HG02884 (cell line): ENCODE measurements around the gene ENDOU.

Experiments
- ATAC-seq: cut with Tn5 transposase; IDR thresholded peaks from one replicate; pipeline ENCODE4 v1.9.1; 2021; ENCODE audit warnings: mild to moderate bottlenecking, moderate library complexity; ENCODE audit not compliant: unreplicated experiment

Gene ENDOU

DNA sequence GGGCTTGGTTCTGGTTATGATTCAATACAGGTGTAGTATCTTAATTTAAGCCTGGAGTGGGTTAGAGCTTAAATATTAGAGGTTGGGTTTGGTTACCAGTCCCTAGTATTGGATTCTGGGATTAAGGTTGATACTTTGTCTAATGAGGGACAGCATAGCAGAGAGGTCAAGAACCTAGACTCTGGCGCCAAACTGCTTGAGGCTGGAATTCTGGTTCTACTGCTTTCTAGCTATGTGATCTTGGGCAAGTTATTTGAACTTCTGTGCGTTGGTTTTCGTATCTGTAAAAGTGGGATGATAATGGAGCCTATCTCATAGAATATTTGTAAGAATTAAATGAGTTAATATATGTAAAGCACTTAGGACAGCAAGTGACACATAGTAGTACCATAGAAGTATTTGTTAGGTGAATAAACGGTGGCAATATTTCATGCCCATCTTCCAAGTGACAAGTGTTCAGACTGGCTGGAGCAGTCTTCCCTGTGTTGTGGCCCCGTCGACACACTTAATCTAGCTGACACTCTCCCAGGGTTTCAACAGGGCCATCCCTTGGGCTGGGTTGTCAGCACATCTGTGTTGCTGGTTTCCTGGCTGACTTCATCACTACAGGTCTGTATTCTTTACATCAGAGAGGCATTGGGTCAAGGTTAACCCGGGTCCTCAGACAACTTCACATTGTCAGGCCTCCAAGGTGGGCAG lies 3.0 kb downstream of the ENDOU start:
- ATAC-seq, result no peak

DNA sequence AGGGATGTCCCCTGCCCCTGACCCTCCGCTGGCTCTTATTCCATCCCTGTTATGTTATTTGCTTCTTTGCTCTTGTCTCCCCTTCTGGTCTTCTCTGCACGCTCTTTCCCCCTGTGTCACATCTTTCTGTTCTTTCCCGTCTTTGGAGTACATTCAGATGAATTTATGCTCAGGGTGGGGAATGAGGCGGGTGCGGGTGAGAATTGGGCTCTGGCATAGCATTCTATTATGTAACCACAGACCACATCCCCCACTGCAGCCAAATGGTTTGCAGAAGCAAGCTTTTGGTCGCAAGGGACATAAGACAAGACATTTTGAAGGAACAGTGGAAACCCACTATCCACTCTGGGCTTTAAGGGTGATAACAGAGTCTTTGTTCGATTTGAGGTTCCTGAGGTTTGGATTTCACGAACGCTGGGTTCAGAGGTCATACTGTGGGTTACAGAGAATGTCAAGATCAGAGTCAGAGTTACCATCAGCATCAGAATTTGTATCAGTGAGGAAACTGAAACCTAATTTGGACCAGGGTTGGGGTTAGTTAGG lies 3.8 kb downstream of the ENDOU start:
- ATAC-seq, result no peak

DNA sequence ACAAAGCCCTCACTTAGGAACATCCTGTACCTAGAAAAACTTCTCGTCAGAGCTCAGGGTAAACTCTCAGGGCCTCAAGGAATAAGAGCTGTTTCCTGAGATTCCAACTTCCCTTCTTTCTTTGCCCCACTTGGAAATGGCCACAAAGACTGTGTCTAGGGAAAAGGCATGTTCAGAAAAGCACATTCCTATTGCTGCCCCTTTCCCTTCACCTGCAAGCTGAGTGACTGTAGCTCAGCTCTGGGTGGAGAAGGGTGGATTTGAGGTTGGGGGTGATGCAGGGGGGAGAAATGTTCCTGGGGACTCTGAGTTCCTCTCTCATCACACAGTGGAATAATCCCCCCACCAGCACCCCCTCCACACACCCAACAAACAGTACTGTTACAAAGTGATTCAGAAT lies 6.8 kb downstream of the ENDOU start:
- ATAC-seq, result no peak

DNA sequence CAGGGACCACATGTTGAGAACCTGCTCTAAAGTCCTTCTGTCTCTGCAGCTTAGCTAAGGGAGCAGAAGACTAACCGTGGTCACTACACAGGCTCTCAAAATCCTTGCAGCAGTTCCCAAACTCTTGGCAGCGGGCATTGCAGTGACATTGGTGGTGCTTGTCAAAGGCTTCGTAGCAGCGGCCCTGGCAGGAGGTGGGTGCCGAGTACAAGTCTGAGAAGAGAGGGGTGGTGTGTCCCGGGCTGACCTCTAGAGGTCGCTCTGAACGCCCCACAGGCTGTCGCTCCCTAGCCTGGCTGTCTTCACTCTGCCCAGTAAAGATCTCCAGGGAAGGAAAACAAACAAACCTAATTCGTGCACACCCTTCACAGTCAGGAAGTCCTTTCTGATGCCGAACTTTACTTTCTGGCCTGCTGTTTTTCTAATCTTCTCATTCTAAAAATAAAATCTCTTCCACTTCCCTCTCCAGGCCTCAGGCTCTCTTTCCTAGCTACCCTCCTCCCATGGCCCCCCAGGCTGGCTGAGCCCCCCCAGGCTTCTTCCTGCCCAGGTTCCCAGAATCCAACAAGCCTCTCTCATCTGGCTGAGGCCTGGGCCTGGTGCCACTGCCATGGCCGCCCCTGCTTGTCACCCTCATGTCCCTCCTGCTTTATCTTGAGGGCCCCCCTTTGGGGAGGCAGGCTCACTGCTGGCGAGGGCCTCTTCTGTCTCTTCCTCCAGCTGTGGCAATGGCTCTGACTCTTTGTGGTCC lies 7.7 kb downstream of the ENDOU start:
- no peak for ATAC-seq

DNA sequence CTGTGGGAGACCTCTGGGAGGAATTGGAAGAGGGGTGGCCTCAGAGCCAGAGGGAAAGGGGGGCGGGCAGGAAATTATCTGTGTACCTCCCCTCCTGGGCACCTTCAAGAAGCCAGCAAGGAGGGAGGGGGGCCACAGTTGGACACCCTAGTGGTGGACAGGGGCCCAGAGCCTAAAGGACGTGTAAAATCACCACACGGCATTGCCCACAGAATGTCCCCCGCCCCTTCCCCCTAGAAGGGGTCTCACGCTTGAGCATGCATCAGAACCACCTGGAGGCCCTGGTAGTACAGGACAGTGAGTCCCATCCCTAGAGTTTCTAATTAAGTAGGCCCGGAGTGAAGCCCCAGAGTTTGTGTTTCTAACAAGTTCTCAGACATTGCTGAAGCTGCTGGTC lies 8.2 kb downstream of the ENDOU start:
- ATAC-seq, result no peak

DNA sequence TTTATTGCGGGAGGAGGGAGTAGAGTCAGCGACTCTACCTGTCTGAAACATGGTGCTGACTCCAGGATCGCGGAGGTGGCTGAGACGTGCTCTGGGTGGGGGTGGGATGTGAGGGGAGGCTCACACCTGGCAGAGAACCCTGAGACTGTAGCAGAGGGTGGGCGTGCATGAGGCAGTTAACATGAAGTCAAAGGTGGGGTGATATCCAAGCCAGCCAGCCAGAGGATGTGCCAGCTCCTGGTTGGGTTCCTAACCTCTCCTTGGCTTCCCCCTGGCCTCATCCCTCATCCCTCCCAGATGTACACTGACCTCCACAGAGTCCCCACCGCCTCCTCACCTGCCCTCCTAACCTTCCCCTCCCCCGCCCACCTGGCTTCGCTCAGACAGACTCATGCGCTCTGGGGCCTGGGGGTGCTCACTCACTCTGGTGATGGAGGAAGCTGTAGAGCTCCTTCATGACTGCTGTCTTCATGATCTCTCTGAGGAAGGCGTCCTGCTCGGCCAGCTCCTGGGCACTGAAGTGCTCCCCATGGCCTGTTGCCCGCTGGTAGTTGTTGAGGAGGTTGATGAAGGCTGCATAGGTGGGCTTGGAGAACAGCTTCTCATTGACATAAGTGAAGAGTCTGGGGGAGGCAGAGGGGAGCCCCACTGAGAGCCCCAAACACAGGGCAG lies 9.3 kb downstream of the ENDOU start:
- no peak for ATAC-seq

DNA sequence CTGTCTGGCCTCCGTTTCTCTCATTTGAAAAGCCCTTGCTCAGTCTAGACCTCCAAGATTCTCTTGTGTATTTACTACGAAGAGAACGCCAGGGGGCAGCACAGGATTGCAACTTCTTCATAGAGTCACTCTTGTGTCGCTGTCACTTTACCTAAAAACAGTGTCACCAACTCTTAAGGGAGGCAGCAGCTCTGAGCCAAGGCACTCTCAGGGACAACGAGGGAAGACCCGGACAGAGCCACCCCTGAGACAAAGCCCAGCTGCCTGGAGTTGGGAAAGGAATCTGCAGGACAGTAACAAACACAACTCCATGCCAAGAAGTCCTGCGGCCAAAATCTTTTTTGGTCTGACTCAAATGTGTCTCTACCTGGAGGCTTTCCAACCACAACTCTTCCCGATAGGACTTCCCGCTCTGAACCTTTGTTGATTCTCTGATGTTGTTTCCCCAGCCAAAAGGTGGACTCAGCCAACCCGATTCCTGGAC lies 9.9 kb downstream of the ENDOU start:
- ATAC-seq, result peak; percentile 71

DNA sequence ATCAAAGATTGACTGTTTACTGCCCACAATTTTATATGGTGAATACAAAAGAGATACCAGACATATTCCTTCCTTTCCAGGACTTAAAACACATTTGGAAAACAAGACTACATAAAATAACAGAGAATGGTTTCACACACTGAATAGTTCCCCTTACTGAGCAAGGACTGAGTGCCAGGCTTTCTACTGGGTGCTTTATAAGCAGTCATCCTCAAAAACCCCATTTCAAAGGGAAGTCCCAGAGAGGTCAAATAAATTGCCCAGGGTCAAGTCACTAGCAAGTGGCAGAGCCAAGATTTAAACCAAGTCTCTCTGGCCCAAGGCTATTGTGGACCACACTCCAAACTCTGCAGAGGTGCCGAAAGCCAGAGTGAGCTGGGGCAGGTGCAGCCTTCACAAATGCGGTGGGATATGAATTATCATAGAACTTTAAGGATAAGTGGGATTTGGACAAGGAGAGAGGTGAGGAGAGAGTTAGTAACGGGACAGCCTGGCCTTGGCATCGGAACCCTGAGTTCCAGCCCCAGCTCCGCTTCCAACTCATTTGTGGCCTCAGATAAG lies 10.4 kb downstream of the ENDOU start:
- ATAC-seq, result peak; percentile 14

DNA sequence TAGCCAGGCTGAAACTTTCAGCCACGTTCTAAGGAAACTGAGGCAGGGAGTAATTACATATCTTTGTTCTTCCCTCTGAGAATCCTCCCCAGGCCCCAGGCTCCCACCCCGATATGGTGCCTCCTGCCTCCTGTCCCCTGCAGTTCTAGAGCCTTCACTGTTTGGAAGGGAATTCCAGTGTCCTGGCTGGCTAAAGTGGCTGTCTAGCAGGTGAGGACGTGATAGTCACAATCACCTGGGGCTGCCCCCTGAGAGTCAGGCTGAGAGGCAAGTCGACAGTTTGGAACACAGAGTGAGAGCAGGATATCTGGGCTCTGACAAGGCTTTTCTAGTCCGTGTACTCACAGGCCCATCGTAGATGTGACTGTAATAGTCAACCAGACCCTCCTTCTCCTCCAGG lies 13.1 kb downstream of the ENDOU start:
- no peak for ATAC-seq

DNA sequence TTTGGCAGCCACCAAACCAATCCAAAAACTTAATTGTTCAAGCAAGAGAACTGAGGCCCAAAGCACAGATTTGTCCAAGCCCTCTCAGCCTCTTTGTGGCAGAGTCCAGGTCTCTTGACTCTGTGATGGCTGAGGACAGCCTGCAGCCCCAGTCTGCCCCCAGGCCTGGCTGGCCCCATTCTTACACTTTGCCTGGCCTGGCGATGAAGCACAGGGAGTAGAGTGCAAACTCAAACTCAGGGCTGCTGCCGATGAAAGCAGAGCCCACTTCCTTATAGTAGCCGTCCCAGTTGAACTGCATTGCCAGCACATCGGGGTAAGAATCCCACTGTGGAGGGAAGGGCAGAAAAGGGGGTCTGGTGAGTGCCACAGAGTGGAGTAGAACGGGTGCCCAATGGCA lies 13.8 kb downstream of the ENDOU start:
- no peak for ATAC-seq

DNA sequence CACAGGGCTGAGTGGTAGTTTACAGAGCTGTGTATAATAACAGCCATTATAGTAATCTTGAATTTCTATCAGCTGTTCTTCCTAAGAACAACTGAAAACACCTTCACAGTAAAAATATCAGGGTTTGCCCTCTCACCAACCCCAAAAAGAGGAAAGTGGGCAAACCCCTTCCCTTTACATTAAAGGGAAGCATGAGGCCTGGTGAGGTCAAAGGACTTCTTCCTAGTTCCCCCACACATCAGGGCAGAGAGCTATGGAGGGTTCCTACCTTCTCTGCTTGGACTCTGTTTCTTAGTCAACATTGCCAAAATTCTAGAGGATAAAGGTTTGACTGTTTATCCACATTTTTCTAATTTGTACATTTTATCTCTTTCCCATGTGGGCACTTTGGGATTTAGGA lies 15.0 kb downstream of the ENDOU start:
- ATAC-seq, result no peak

DNA sequence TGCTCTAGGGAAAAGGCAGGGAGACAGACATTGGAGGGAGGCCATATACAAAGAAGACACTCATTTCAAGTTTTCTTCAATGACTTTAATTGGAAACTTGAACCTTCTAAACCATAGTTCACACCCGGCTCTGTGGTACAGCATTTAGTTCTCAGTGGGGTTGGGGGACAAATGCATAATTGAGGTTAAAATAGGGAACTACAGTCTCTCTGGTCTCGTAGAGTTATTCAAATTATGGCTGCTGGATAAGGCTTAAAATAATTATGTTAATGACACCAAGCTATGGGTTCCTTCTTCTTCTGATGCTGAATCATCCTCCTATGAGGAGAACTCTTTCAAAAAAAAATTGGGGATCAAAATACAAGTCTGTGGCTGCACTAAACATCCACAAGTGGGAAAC lies 15.6 kb downstream of the ENDOU start:
- ATAC-seq, result no peak

DNA sequence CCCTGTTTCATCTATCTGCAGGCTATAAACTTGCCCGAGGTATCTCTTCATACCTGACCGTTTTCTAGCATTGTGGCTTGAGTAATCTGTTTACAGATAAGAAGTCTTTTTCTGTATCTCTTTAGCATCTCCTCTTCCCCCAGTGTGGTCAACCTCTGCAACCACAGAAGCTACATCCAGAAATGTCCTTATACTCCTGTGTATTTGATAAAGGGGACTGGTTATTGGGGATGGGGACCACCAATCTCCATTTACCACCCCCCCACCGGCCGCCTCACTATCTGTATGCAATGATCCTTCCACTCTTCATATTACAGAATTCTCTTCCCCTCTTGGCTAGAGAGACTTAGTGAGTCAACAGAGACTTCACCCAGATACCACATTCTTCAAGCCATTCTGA lies 16.1 kb downstream of the ENDOU start:
- ATAC-seq, result no peak

DNA sequence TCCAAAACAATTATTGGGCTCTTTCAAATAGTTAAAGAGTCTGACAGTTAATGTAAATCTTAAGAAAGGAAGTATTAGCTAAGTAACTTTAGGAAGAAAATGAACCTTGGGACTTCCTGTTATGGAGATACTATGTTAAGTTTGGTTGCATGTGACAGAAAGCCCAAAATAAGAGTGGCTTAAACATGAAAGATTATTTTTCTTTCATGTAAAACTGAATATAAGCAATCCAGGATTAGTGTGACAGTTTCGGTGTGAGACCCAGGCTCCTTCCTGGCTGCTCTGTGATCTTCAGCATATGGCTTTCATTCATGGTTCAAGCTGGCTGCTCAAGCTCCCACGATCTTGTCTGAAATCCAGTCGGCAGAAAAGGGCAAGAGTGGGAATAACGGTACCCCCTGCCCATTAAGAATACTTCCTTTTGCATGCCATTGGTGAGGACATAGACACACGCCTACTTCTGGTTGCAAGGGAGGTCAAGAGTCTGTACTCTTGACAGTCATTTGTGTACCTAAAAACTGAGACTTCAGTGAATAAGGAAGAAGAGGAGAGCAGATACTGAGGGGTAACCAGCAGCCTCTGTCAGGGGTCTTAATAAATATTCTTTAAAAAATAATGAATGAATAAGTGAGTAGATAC lies 17.3 kb downstream of the ENDOU start:
- ATAC-seq, result no peak

DNA sequence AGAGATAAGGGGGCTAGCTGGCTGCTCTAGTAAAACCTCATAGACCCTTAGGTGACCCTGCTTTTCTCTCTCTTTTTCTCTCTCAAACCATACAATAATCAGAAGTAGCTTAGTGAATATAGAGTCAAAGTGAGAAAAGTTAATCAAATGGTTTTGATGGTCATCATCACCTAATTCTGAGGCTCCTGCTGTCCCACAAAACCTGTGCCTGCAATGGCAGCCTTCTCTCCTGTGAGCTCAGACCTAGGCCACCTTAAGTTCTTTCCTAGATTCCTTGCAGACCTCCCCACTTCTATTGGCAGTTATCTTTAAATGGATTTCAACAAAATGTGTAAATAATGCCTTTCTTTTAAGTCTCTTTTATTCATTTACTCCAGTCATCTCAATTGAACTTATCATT lies 17.9 kb downstream of the ENDOU start:
- no peak for ATAC-seq

DNA sequence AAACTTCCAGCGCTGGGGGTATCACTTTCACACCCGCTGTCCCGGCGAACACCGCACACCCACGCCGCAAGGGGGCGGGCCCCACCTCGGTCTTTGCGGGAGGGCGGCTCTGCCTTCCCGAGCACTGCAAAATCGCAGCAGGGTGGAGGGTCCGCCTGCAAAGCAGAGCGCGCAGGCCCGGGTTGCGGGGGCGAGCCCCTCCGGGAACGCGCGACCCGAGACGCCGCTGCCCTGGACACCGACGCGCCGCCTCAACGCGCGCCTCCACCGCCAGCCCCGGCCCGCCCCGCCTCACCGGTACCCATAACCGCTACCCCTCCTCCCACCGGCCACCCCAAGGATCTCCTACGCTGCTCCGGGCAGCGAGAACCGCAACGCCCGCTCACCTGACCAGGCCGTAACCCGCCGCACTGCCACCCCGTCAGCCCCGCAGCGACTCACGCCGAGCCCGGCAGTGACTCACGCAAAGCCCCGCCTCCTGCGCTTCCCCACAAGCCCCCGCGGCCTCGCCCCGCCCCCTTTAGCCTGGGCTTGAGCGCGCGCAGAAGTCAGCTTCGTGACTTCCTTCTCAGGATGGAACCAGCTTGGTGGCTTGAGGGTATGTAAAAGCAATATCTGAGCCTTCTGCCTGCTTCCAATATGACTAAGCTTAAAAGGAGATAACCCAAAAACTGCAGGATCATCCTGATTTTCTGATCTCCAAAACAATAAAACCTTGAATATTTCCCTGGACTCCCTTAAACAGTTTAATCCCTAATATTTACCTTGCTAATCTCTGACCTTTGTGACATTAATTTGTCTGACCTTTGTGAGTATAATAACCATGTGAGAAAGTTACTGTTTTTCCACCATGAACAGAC lies 19.5 kb downstream of the ENDOU start, which contains the start of gene RPAP3:
Gene RPAP3 (minus strand): TSS at position 465 of the 860 bp plus-strand sequence. CDS start 3,190 bp downstream, outside the sequence.
- peak; percentile 76 for ATAC-seq

DNA sequence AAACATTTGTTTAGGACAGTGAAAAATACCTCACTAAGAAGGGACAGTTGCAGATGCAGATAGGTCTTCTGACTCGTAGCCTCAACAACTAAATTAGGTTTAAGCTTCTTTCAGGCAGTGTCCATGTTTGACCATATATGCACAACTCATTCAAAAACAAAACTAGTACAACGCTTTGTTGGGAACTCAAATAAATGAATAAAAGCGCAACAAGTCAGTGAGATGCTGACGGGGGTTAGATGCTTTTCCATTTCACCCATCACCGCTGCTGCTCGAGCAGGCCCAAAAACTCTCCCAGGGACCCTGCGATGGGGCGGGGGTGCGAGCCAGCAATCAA lies 20.1 kb downstream of the ENDOU start:
- ATAC-seq, result no peak

DNA sequence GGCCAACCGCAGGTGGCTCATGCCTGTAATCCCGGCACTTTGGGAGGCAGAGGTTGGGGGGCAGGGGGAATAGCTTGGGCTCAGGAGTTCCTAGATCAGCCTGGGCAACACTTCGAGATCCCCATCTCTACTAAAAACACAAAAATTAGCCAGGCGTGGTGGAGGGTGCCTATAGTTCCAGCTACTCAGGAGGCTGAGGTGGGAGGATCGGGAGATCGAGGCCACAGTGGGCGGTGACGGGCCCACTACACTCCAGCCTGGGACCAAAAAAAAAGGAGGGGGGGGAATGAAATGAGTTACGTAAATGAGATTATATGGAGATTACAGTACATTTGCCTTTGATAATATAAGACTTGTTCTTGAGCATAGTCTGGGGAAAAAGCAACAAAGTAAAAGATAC lies 20.6 kb downstream of the ENDOU start:
- ATAC-seq, result no peak

DNA sequence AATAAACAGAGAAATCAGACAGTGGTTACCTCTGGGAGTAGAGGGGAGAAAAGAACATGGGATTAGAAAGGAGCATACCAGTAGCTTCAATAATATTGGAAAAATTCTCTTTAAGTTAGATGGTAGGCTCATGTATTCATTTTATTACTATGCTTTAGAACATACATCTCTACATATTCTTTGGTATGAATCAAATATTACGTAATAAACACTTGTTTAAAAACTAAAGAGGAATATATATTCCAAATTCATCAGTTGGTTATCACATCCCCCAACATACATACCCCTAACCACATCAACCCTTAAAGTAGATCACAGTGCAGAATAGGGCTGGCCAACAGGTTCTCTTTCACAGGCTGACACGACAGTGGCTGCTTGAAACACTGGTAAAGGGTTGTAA lies 25.0 kb downstream of the ENDOU start:
- ATAC-seq, result no peak

DNA sequence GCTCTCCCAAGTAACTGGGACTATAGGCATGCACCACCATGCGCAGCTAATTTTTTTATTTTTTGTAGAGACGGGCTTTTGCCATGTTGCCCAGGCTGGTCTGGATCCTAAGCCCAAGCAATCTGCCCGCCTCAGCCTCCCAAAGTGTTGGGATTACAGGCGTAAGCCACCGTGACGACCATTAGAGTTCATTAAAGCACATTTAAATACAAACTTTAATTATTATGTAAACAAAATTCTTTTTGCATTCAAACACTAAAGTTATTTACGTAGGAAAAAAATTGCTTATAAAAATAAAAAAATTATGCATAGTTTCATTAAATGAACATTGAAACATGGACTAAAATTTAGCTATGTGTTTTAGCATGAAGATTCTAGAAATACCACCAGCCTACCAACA lies 26.7 kb downstream of the ENDOU start:
- no peak for ATAC-seq
